Adrenal gland (tissue), 12 donors: Measurements from ENCODE around the gene PCDH9. TPM values are rescaled to one million over a fixed set of nuclear protein-coding genes. Genes with fewer than 3 reads are reported as not detected.

Source experiments
- DNase-seq, 7 donors: peaks; one replicate each; pipeline ENCODE4 v3.0.0-alpha.2; 2019 to 2020
- H3K27ac ChIP-seq, 5 donors: fragments of 200-600 bp; sonication (generic) in 4 of 5; 1 replicate in 3 of 5; 2 replicates in 2 of 5; pipeline versions ENCODE4 v1.5.1 to v1.8.0; 2016 to 2020; ENCODE audit warnings: mild to moderate bottlenecking in 1 of 5
- H3K27me3 ChIP-seq: fragments of 200-600 bp; 2 replicates; pipeline ENCODE4 v1.8.0; 2021
- H3K36me3 ChIP-seq, 2 donors: fragments of 200-600 bp; replicated peaks in 1 of 2; 1 replicate in 1 of 2; 2 replicates in 1 of 2; pipeline versions ENCODE4 v1.5.1 to v1.8.0; 2018 to 2022
- H3K4me1 ChIP-seq, 2 donors: fragments of 200-600 bp; replicated peaks in 1 of 2; 1 replicate in 1 of 2; 2 replicates in 1 of 2; pipeline versions ENCODE4 v1.5.1 to v1.8.0; 2018 to 2021
- H3K4me3 ChIP-seq, 4 donors: fragments of 200-600 bp; sonication (generic) in 3 of 4; one replicate each; pipeline ENCODE4 v1.5.1; 2016 to 2018
- H3K9me3 ChIP-seq, 3 donors: fragments of 200-600 bp; sonication (generic) in 1 of 3; replicated peaks in 1 of 3; 1 replicate in 2 of 3; 2 replicates in 1 of 3; pipeline versions ENCODE4 v1.5.1 to v1.8.0; 2016 to 2021
- CTCF ChIP-seq, 6 experiments: fragments of 450-650 bp in 4 of 6; fragments of 200-600 bp in 2 of 6; sonication (generic) in 1 of 6; IDR thresholded peaks; 1 replicate in 5 of 6; 2 replicates in 1 of 6; pipeline versions ENCODE4 v1.5.1 to v1.8.0; 2016 to 2021; ENCODE audit warnings: antibody characterized with exemption in 6 of 6, mild to moderate bottlenecking in 2 of 6, moderate library complexity in 1 of 6
- POLR2A ChIP-seq, 2 donors: fragments of 450-650 bp; IDR thresholded peaks; one replicate each; pipeline ENCODE4 v1.6.1; 2017; ENCODE audit warnings: antibody characterized with exemption in 2 of 2, mild to moderate bottlenecking in 2 of 2, moderate library complexity in 1 of 2
- WGBS, 4 donors: extraction: QIAGEN DNeasy Blood & Tissue Kit in 2 of 4; methylation state at CpG; one replicate each; pipeline versions ENCODE4 v1.1.5 to v1.1.7; 2013 to 2017; 5-methylcytosine and 5-hydroxymethylcytosine counted together
- intact Hi-C, 2 donors: fragments of 100-400 bp; cut with DNase I; formaldehyde crosslinking; loops; one replicate each; pipeline versions ENCODE4 v1.14.1 to v1.15.0; 2022 to 2023
- polyA plus RNA-seq, 3 donors: library from polyadenylated mRNA; stranded (reverse); fragments of 200-250 nt in 2 of 3; fragments of 350-450 nt in 1 of 3; fragmentation: Illumina TruSeq in 1 of 3; extraction: RNeasy Lipid Tissue Mini Kit (QIAGEN cat#74804) in 1 of 3; gene quantifications; one replicate each; pipeline ENCODE4 v1.2.3, GENCODE V29; 2013 to 2014
- total RNA-seq, 9 donors: library from RNA; depleted of rRNA in 4 of 9; stranded (reverse); fragments of >200 nt in 4 of 9; fragments of 120-200 nt in 1 of 9; fragmentation: NEBNext Ultra II Directional in 1 of 9; extraction: Animal tissue kit (Norgen Biotek cat#: 25700) in 1 of 9; gene quantifications; one replicate each; pipeline versions ENCODE4 v1.1.0 to v1.2.4, GENCODE V29; 2013 to 2023
- donor health status: healthy with polysubstance abuse.
- donor health status: Bipolar disorder and iron deficiency.
- donor health status: DM: yes; HTN: yes; CAD: no.
- donor health status: DM: no; HTN: no; CAD: no.
- donor health status: DM: no; HTN: no; CAD: no.
- donor health status: DM: yes; HTN: yes; CAD: no.

PCDH9 gene
- total and polyA plus RNA-seq, 12 donors, result 0.71 to 10.9 (median 3.6) TPM

- Histone ChIP-seq H3K27ac (no peak overlapping the region), H3K4me1 (no peaks in the 10 kb centered on the region), H3K9me3 (peaks cover 0 to 16% (median 0%) of the 10 kb centered on the region in 3 donors), H3K36me3 (no peaks in the 10 kb centered on the region), H3K4me3 (no peak overlapping the region), H3K27me3 (no peaks in the 10 kb centered on the region)
- intact Hi-C loops, result loop anchor here in 1 of 2 donors (10.0 kb wide), 1 partner anchor 1584 kb away; no protein-coding TSS in a partner anchor
- no peak for DNase-seq
- TF ChIP-seq CTCF (IDR thresholded peaks at IDR 0.05) (no peak), POLR2A (IDR thresholded peaks at IDR 0.05) (no peak)
Observed at GRCh38 chr13:67238861-67239260, 8.7 kb upstream of the PCDH9 start.

- intact Hi-C loops, result loop anchor here in 1 of 2 donors (10.0 kb wide), 1 partner anchor 1584 kb away; no protein-coding TSS in a partner anchor
- no peak for DNase-seq
- no peaks in the 10 kb centered on the region for H3K36me3 ChIP-seq
- TF ChIP-seq POLR2A (IDR thresholded peaks at IDR 0.05) (no peak), CTCF (IDR thresholded peaks at IDR 0.05) (peak; percentile 53 to 89 (median 68))
- peaks cover 0 to 16% (median 0%) of the 10 kb centered on the region in 3 donors for H3K9me3 ChIP-seq
- no peak overlapping the region for H3K4me3 ChIP-seq
- peaks cover 3% of the 10 kb centered on the region for H3K27me3 ChIP-seq
- no peaks in the 10 kb centered on the region for H3K4me1 ChIP-seq
- no peak overlapping the region for H3K27ac ChIP-seq
Observed at GRCh38 chr13:67238277-67238859, 8.2 kb upstream of the PCDH9 start.

- Histone ChIP-seq H3K27me3 (peaks cover 6% of the 10 kb centered on the region), H3K36me3 (no peaks in the 10 kb centered on the region), H3K4me3 (no peak overlapping the region), H3K27ac (peak overlapping the region in 2 of 5 donors; percentile 6 to 42), H3K9me3 (peaks cover 0 to 16% (median 0%) of the 10 kb centered on the region in 3 donors), H3K4me1 (peaks cover 0 to 4% of the 10 kb centered on the region in 2 donors)
- intact Hi-C loops, result loop anchor here in 1 of 2 donors (10.0 kb wide), 1 partner anchor 1580 kb away; no protein-coding TSS in a partner anchor
- TF ChIP-seq CTCF (IDR thresholded peaks at IDR 0.05) (no peak), POLR2A (IDR thresholded peaks at IDR 0.05) (no peak)
- WGBS, 4 donors, result 49 to 68% (median 57%) methylated on average over 2 of the region's 2 CpGs
- DNase-seq, result no peak
Observed at GRCh38 chr13:67235265-67235664, 5.1 kb upstream of the PCDH9 start.

- H3K4me1 ChIP-seq, result peaks cover 0 to 10% of the 10 kb centered on the region in 2 donors
- intact Hi-C loops, result loop anchor here (5.0 to 10.0 kb wide), 2 partner anchors 225 to 1578 kb away; no protein-coding TSS in a partner anchor
- no peak overlapping the region for H3K4me3 ChIP-seq
- H3K36me3 ChIP-seq, result no peaks in the 10 kb centered on the region
- DNase-seq, result no peak
- peaks cover 17% of the 10 kb centered on the region for H3K27me3 ChIP-seq
- H3K9me3 ChIP-seq, result peaks cover 0 to 3% (median 0%) of the 10 kb centered on the region in 3 donors
- no peak for TF ChIP-seq POLR2A (IDR thresholded peaks at IDR 0.05)
- no peak for TF ChIP-seq CTCF (IDR thresholded peaks at IDR 0.05)
- 73 to 77% (median 75%) methylated on average over 5 of the region's 5 CpGs for WGBS, 4 donors
- peak overlapping the region in 3 of 5 donors; percentile 27 to 42 (median 41) for H3K27ac ChIP-seq
Observed at GRCh38 chr13:67232384-67232783, 2.2 kb upstream of the PCDH9 start.
